ENCODE results near the gene RGSL1.

GRCh38 chr1:182408435-182409075 is 41.4 kb upstream of the RGSL1 start:
- TF ChIP-seq CTCF (conservative IDR thresholded peaks at IDR 0.05 in 1 of 2, IDR thresholded peaks at IDR 0.05 in 1 of 2; ENCODE audit: extremely low read depth in 1 of 2, insufficient read depth in 1 of 2, low read depth in 1 of 2, low read length in 2 of 2) (no peak), EZH2 (IDR thresholded peaks at IDR 0.05; ENCODE audit: borderline replicate concordance, low read length) (no peak)
